K562 (cell line): Measurements from ENCODE around the gene PABPC1L. TPM values are rescaled to one million over a fixed set of nuclear protein-coding genes. Genes with fewer than 3 reads are reported as not detected.

Source experiments
- ARID3A ChIP-seq: IDR thresholded peaks from 2 replicates; pipeline ENCODE4 v1.6.1; 2012; ENCODE audit warnings: low read depth, low read length, improper control_type of control experiment, borderline replicate concordance
- CBX3 ChIP-seq, 2 experiments: IDR thresholded peaks; 1 replicate in 1 of 2; 2 replicates in 1 of 2; pipeline ENCODE4 v1.6.1; 2012; ENCODE audit warnings: inconsistent platforms in 2 of 2, low read length in 2 of 2, borderline replicate concordance in 1 of 2, control low read depth in 1 of 2
- EP400 ChIP-seq: fragments of 450-650 bp; IDR thresholded peaks from 2 replicates; pipeline ENCODE4 v1.6.1; 2017; ENCODE audit warnings: antibody characterized with exemption, mild to moderate bottlenecking, moderate library complexity
- NCOA4 ChIP-seq: fragments of 450-650 bp; IDR thresholded peaks from 2 replicates; pipeline ENCODE4 v1.6.1; 2018; ENCODE audit warnings: mild to moderate bottlenecking; ENCODE audit not compliant: partially characterized antibody
- NFXL1 ChIP-seq: fragments of 450-650 bp; formaldehyde crosslinking; IDR thresholded peaks from 2 replicates; pipeline ENCODE4 v1.4.0; 2021; ENCODE audit warnings: mild to moderate bottlenecking
- PHF21A ChIP-seq: fragments of 450-650 bp; IDR thresholded peaks from 2 replicates; pipeline ENCODE4 v1.6.1; 2017; ENCODE audit warnings: low read depth, borderline replicate concordance
- SP1 ChIP-seq: sonication (generic); formaldehyde crosslinking; IDR thresholded peaks from 2 replicates; pipeline ENCODE4 v1.8.1; 2022; ENCODE audit warnings: mild to moderate bottlenecking, missing genetic modification reagents
- TCFL5 ChIP-seq: fragments of 250-450 bp; sonication (Bioruptor Pico); conservative IDR thresholded peaks from 2 replicates; pipeline ENCODE4 v1.6.1; 2021; ENCODE audit warnings: mild to moderate bottlenecking, moderate library complexity, matching md5 sums
- VEZF1 ChIP-seq: fragments of 200-800 bp; sonication (Bioruptor generic); IDR thresholded peaks from 2 replicates; pipeline ENCODE4 v1.6.1; 2017; ENCODE audit warnings: missing genetic modification characterization, missing compliant biosample characterization
- ZBTB49 ChIP-seq: sonication (generic); formaldehyde crosslinking; IDR thresholded peaks from 2 replicates; pipeline ENCODE4 v1.8.0; 2022; ENCODE audit warnings: missing genetic modification reagents, mild to moderate bottlenecking, borderline replicate concordance
- ZNF124 ChIP-seq: sonication (generic); formaldehyde crosslinking; IDR thresholded peaks from 2 replicates; pipeline ENCODE4 v1.8.1; 2022; ENCODE audit warnings: missing genetic modification reagents
- ZNF212 ChIP-seq: fragments of 450-650 bp; formaldehyde crosslinking; IDR thresholded peaks from 2 replicates; pipeline ENCODE4 v1.4.0; 2020; ENCODE audit warnings: mild to moderate bottlenecking
- ZNF407 ChIP-seq: fragments of 450-650 bp; IDR thresholded peaks from 2 replicates; pipeline ENCODE4 v1.6.1; 2016; ENCODE audit warnings: low read depth
- polyA plus RNA-seq, 8 experiments: library from polyadenylated mRNA; depleted of rRNA in 4 of 8; stranded (reverse) in 5 of 8; unstranded in 3 of 8; fragments of >200 nt; fragmentation: Nextera tagmentation in 2 of 8; fragmentation: Illumina TruSeq in 1 of 8; extraction: Ambion mirVana in 2 of 8; extraction: Trizol in 1 of 8; gene quantifications; 2 replicates each; pipeline versions ENCODE4 v1.2.1 to v1.2.3, GENCODE V29; 2011 to 2014; ENCODE audit warnings: inconsistent platforms in 1 of 8, missing spikeins in 1 of 8
- total RNA-seq, 7 experiments: library from RNA; depleted of rRNA in 6 of 7; stranded (reverse); fragments of >200 nt in 6 of 7; fragmentation: Illumina TruSeq in 2 of 7; extraction: Trizol in 2 of 7; gene quantifications; 2 replicates each; pipeline versions ENCODE4 v1.2.1 to v1.2.3, GENCODE V29; 2011 to 2021; ENCODE audit warnings: low replicate concordance in 1 of 7

PABPC1L gene
- total and polyA plus RNA-seq, 9 of the 15 experiments (the other 6 are each of a cell fraction or from before 2014, with no cell fraction given) = 6.0 to 90.3 (median 15.8) TPM

GRCh38 chr20:44960103-44960852 is 50.4 kb downstream of the PABPC1L start, which contains the start of gene TOMM34 (continued):
- TF ChIP-seq ZNF212 (CRISPR knock-in tag) = no peak
- TF ChIP-seq ARID3A = no peak
- TF ChIP-seq PHF21A = no peak
- TF ChIP-seq TCFL5 (CRISPR knock-in tag) = no peak
- no peak; a peak in 1 of 3 replicates for TF ChIP-seq CBX3 (IDR thresholded peaks at IDR 0.05; ENCODE audit: borderline replicate concordance in 1 of 2, low read length in 2 of 2)
- TF ChIP-seq NCOA4 = no peak
- TF ChIP-seq SP1 (CRISPR knock-in tag) = peak; percentile 51; the same call in 1 of the 2 replicates
- no peak for TF ChIP-seq ZNF407
- peak; percentile 62 for TF ChIP-seq VEZF1
- TF ChIP-seq ZBTB49 (CRISPR knock-in tag) = no peak
- TF ChIP-seq NFXL1 = no peak
- TF ChIP-seq EP400 = peak; percentile 89
- no peak for TF ChIP-seq ZNF124 (CRISPR knock-in tag)
